Measurements from ENCODE around the gene ARMC9.

ARMC9 gene

GRCh38 chr2:231379266-231380215 is 181.1 kb downstream of the ARMC9 start:
- no peaks in the 10 kb centered on the region for H3K36me3 ChIP-seq (ENCODE audit: control insufficient read depth, insufficient read depth, low read length)
- DNase-seq (ENCODE audit: extremely low read depth, insufficient read length) = no peak
- no peaks in the 10 kb centered on the region for H3K27me3 ChIP-seq (replicated peaks; ENCODE audit: control insufficient read depth, insufficient read depth, low read length)
- H3K4me3 ChIP-seq (replicated peaks; ENCODE audit: low read depth, low read length) = no peak overlapping the region
- TF ChIP-seq CTCF (IDR thresholded peaks at IDR 0.05; ENCODE audit: insufficient read depth, low read length, poor library complexity, severe bottlenecking) = no peak

GRCh38 chr2:231380307-231380706 is 181.9 kb downstream of the ARMC9 start:
- Histone ChIP-seq H3K4me3 (replicated peaks; ENCODE audit: low read depth, low read length) (no peak overlapping the region), H3K27me3 (replicated peaks; ENCODE audit: control insufficient read depth, insufficient read depth, low read length) (no peaks in the 10 kb centered on the region), H3K36me3 (ENCODE audit: control insufficient read depth, insufficient read depth, low read length) (no peaks in the 10 kb centered on the region)
- no peak for TF ChIP-seq CTCF (IDR thresholded peaks at IDR 0.05; ENCODE audit: insufficient read depth, low read length, poor library complexity, severe bottlenecking)
- DNase-seq (ENCODE audit: extremely low read depth, insufficient read length) = no peak

- Histone ChIP-seq H3K4me3 (replicated peaks; ENCODE audit: low read depth, low read length) (no peak overlapping the region), H3K36me3 (ENCODE audit: control insufficient read depth, insufficient read depth, low read length) (no peaks in the 10 kb centered on the region), H3K27me3 (replicated peaks; ENCODE audit: control insufficient read depth, insufficient read depth, low read length) (no peaks in the 10 kb centered on the region)
- TF ChIP-seq CTCF (IDR thresholded peaks at IDR 0.05; ENCODE audit: insufficient read depth, low read length, poor library complexity, severe bottlenecking) = no peak
- no peak for DNase-seq (ENCODE audit: extremely low read depth, insufficient read length)
Measured at GRCh38 chr2:231380991-231381847, 182.8 kb downstream of the ARMC9 start.

GRCh38 chr2:231382116-231382515 is 183.7 kb downstream of the ARMC9 start:
- no peak for DNase-seq (ENCODE audit: extremely low read depth, insufficient read length)
- no peaks in the 10 kb centered on the region for H3K36me3 ChIP-seq (ENCODE audit: control insufficient read depth, insufficient read depth, low read length)
- no peaks in the 10 kb centered on the region for H3K27me3 ChIP-seq (replicated peaks; ENCODE audit: control insufficient read depth, insufficient read depth, low read length)
- no peak overlapping the region for H3K4me3 ChIP-seq (replicated peaks; ENCODE audit: low read depth, low read length)
- no peak for TF ChIP-seq CTCF (IDR thresholded peaks at IDR 0.05; ENCODE audit: insufficient read depth, low read length, poor library complexity, severe bottlenecking)

GRCh38 chr2:231383416-231384108 is 185.1 kb downstream of the ARMC9 start:
- no peaks in the 10 kb centered on the region for H3K27me3 ChIP-seq (replicated peaks; ENCODE audit: control insufficient read depth, insufficient read depth, low read length)
- no peak for TF ChIP-seq CTCF (IDR thresholded peaks at IDR 0.05; ENCODE audit: insufficient read depth, low read length, poor library complexity, severe bottlenecking)
- H3K36me3 ChIP-seq (ENCODE audit: control insufficient read depth, insufficient read depth, low read length) = no peaks in the 10 kb centered on the region
- no peak overlapping the region for H3K4me3 ChIP-seq (replicated peaks; ENCODE audit: low read depth, low read length)
- DNase-seq (ENCODE audit: extremely low read depth, insufficient read length) = no peak

Data from GM06990 (cell line).